ENCODE results near the gene HUS1B.
A peak's percentile ranks its signal among the peaks of the same experiment; 100 is the strongest.
"Not testable (repeated sequence)": the region's sequence is repeated elsewhere in the genome, so short reads cannot be mapped to it uniquely, and the experiment has no call there.

The HUS1B gene

DNA sequence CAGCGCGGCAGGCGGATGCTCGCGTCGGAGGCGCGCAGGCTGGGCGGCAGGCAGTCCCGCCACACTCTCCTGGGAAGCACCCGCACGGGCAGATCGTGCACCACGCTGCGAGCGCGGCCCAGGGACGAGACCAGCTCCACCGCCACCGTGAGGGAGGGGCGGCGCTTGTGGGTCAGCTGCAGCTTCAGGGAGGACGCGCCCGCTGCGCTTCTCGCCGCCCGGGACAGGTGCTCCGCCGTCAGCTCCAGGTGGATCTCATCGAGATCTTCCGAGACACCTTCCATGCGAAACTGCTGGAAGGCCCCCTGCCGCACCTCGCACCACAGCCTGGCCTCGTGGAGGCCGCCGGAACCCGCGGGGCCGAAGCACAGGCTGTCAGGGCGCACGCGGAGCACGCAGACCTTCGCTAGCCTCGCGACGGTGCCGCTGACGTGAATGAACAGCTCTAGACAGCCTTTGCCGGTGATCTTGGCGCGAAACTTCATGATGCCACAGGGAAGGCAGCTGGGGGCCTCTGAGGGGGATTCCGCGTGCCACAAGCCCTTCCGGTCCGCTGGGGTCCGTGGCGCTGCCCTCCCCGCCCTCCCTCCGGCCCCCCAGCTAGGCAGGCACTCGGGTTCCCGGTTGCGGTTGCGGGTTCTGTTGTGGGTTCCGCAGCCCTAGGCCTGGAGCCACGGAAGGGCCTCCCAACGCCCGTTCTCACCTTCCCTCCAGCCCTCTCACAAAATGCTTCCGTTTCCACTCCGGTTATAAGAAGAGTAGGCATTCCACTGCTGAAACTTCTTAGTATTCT lies at the start of gene HUS1B:
Gene HUS1B, minus strand, starts transcription at position 641 of the 793 bp plus-strand sequence. Its CDS starts 156 bp downstream, at position 485.
- DNase-seq: no peak

DNA sequence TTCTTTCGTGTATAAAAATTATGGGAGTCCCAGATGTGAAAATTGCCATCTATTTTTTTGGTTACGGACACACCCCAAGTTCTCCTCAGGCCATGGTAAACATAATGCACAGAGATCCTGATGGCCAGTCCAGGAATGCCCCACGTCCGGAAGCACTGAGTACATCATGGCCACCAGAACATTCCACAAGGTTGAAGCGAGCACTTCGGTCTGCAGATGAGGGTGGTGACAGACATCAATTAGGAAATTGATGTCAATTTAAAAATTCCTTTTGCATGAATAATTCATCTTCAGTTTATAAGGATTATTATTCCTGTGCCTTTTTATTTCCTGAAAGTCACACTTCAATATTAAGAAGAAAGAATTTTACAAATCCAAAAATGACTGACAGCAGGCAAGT lies 49.2 kb upstream of the HUS1B start:
- DNase-seq: no peak

- DNase-seq: no peak
These were observed 48.1 kb upstream of the HUS1B start for GRCh38 chr6:705047-705446.

GRCh38 chr6:704046-704445 lies 47.1 kb upstream of the HUS1B start:
- DNase-seq: no peak

DNA sequence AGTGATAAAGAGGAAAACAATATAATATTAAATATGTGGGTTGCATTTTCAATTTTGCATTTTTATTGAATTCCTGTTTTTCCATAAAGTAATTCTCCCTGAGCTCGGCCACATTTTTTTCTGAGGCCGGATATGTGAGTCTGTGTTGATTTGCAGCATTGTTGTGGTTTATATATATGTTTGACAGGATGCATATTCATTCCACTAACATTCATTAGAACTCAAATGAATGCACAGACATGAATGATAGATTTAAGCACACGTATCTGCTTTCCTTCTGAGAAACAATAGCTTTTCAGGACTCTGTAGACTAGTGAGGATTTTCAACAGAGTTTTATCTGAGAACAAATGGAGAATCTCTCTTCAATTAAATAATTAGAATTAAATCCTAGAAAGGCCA lies 46.7 kb upstream of the HUS1B start:
- DNase-seq: no peak

- no peak for DNase-seq
These were observed 45.0 kb upstream of the HUS1B start for GRCh38 chr6:701700-702479.

DNA sequence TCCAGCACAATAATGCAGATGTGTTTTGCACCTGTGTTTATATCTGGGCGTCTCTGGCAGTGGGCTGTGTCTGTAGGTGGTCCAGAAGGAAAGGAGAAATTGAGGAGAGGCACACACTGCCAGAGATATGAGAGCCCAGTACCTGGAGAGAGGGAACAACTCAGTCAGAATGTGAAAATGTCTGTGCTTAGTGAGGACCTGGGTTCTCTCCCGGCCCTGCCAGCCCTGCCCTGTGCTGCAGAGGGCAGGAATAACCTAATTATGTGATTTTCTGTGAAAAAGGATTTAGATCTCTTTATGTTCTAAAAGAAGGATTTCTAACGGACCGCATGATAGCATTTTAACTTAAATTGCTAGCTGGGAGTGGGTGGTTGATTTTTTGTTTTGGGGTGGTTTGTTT lies 44.3 kb upstream of the HUS1B start:
- no peak for DNase-seq

DNA sequence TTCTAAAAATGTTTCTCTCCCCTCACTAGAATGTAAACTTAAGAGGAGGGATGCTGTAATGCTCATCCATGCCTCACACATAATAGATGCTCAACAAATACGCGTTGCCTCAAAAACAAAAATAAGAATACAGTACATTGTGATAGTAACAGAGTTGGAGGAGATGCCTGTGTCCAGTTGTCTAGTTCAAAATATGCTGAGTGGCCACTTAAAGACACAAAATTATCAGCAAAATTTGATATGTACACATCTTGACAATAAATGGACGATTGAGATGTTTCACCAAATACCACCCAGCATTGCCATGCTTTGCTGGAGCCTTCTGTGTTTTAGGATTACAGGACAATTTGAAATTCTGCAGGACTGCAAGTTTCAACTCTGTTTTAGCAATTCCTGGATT lies 43.6 kb upstream of the HUS1B start:
- DNase-seq: no peak

DNA sequence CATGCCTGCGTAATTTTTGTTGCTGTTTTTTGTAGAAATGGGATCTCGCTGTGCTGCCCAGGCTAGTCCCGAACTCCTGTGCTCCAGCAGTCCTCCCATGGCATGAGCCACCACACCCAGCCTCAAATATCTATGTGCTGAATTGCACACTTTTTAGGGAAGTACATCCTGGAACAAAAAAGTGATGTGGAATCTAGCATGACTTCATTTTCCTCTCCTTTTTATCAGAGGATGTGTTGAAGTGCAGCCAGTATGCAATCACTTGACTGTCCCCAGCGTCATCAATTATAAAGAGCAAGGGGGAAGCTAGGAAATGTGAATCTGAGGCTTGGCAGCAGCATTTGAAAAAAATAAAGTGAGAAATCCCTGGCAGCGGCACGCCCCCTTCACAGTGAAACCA lies 42.4 kb upstream of the HUS1B start:
- DNase-seq: no peak

GRCh38 chr6:694431-695126 lies 37.7 kb upstream of the HUS1B start:
- DNase-seq: not testable (repeated sequence)

DNA sequence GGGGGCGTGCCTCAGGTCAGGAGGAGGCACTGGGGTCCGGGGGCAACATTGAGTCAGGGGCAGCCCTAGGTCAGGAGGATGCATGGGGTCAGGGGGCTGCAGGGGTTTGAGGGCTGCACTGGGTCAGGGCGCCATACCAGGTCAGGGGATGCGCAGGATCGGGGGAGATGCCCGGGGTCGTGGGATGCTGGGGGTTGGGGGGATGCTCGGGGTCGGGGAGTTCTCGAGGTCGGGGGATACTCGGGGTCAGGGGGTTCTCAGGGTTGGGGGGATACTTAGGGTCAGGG lies 36.8 kb upstream of the HUS1B start:
- DNase-seq: no peak

GRCh38 chr6:692858-693722 lies 36.2 kb upstream of the HUS1B start, which contains the start of gene EXOC2:
Gene EXOC2, minus strand, starts transcription at chr6:693139. Its CDS starts 55,321 bp downstream, at chr6:637818.
- peak; percentile 94 for DNase-seq

- peak; percentile 71 for DNase-seq
These were observed 35.5 kb upstream of the HUS1B start for GRCh38 chr6:692356-692851.

- DNase-seq: no peak
These were observed 32.3 kb upstream of the HUS1B start for GRCh38 chr6:689223-689622.

DNA sequence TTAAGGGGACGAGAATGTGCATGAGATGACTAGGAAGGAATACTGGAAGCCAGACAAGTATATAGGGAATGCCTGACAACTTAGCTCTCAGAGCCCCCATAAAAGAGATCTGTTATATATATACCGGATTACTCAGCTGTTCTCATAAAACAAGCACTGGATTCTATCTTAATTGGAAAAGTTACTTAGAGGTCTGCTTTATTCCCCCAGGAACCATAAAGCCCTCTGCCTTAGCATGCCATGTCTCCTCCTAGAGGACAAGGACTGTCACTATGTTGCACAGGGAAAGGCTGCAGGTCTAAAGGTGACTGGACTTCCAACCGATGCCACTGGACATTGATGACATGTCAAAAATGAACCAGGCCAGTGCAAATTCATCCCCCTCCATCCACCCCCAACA lies 29.6 kb upstream of the HUS1B start:
- no peak for DNase-seq

GRCh38 chr6:684831-685636 lies 28.1 kb upstream of the HUS1B start:
- DNase-seq: no peak

DNA sequence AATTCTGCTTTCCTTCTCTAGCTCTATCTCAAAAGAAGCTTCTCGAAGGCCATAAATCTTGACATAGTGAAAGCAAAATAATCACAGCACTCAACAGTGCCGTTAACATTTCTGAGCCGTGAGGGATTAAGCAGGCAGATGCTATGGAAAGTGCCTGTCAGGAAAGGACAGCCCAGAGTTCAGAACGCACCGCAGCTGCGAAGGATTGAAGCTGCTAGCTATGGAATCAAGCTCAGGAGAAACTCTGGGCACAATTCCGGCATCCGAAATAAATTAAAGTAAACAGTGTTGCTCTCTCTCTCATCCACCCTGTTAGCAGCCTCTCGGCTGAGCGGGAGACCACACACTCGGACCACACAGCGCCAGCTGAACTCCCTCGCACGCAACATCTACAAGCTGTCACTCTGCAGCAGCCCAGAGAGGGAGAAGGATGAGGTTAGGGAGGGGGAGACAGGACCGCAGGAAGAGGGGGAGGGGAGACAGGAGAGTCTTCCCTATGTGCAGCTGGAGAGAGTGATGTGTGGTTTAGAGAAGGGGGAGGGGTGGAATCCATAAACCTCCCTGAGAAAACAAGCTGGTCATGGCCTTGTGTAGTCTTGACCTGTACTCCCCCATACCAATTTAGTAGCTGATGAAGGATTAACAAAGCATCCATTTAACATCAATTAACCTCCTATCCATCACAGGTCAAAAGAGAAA lies 27.0 kb upstream of the HUS1B start:
- DNase-seq: peak; percentile 97

- DNase-seq: no peak
These were observed 23.9 kb upstream of the HUS1B start for GRCh38 chr6:680666-681340.

GRCh38 chr6:680251-680650 lies 23.4 kb upstream of the HUS1B start:
- DNase-seq: no peak

DNA sequence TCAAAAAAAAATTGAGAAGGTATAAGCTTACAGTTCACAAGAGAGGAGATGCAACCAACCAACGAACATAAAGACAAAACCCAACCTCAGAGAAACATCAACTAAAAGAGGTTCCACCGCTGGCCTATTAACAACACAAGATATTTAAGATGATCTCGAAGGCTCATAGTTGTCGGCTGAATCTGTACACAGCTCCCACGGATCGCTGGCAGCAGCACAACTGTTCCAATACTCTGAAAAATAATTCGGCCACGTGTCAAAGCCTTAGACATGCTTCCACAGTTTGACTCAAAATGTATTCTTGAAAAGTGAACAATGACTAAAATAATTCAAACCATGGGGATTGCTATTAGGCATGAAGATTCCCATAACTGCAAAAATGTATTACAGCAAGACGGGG lies 22.4 kb upstream of the HUS1B start:
- DNase-seq: no peak
